Ovary (tissue), 3 donors: Measurements from ENCODE around the gene IZUMO1.

Experiments used
- POLR2A ChIP-seq: fragments of 450-650 bp; IDR thresholded peaks from one replicate; pipeline ENCODE4 v1.6.1; 2017; ENCODE audit warnings: antibody characterized with exemption, mild to moderate bottlenecking, moderate library complexity
- TF ChIP-seq, protein P1 (sequence below), 3 donors: fragments of 450-650 bp in 2 of 3; fragments of 200-600 bp in 1 of 3; IDR thresholded peaks; one replicate each; pipeline versions ENCODE4 v1.5.1 to v1.8.0; 2016 to 2022; ENCODE audit warnings: antibody characterized with exemption in 3 of 3, mild to moderate bottlenecking in 1 of 3
- donor health status: DM: no; HTN: no; CAD: no.

DNA sequence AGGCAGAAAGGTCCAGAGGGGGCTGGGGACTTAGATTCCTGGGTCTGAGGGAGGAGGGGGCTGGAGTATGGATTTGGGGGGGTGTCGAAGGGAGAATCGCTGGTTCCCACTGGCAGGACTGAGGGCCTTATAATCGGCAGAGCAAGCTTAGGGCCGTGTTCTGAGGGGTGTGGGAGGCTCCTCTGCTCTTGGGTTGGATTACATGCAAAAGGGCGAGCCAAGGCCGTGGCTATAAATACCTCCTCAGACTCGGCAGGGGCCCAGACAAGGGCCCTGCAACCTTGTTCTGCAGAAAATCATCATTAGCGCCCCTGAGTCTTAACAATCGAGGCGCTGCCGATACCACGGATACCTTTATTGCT, 26.5 kb downstream of the IZUMO1 start:
- TF ChIP-seq, protein P1, sequence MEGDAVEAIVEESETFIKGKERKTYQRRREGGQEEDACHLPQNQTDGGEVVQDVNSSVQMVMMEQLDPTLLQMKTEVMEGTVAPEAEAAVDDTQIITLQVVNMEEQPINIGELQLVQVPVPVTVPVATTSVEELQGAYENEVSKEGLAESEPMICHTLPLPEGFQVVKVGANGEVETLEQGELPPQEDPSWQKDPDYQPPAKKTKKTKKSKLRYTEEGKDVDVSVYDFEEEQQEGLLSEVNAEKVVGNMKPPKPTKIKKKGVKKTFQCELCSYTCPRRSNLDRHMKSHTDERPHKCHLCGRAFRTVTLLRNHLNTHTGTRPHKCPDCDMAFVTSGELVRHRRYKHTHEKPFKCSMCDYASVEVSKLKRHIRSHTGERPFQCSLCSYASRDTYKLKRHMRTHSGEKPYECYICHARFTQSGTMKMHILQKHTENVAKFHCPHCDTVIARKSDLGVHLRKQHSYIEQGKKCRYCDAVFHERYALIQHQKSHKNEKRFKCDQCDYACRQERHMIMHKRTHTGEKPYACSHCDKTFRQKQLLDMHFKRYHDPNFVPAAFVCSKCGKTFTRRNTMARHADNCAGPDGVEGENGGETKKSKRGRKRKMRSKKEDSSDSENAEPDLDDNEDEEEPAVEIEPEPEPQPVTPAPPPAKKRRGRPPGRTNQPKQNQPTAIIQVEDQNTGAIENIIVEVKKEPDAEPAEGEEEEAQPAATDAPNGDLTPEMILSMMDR (IDR thresholded peaks at IDR 0.05): no peak
- TF ChIP-seq POLR2A: no peak
